SJCRH30 (cell line): ENCODE results near the gene DCAKD. TPM values are rescaled to one million over a fixed set of nuclear protein-coding genes. Genes with fewer than 3 reads are reported as not detected.

Experiments used
- DNase-seq, 2 experiments: peaks; one replicate each; pipeline ENCODE4 v3.0.0-alpha.2; 2015 to 2020
- H3K27ac ChIP-seq: fragments of 250-450 bp; sonication (Bioruptor Pico); 2 replicates; pipeline ENCODE4 v1.5.1; 2020; ENCODE audit warnings: mild to moderate bottlenecking, moderate library complexity
- H3K27me3 ChIP-seq: fragments of 250-450 bp; sonication (Bioruptor Pico); 2 replicates; pipeline ENCODE4 v1.5.1; 2020; ENCODE audit warnings: mild to moderate bottlenecking, moderate library complexity
- H3K36me3 ChIP-seq: fragments of 250-450 bp; sonication (Bioruptor Pico); 2 replicates; pipeline ENCODE4 v1.5.1; 2020; ENCODE audit warnings: mild to moderate bottlenecking, moderate library complexity
- H3K4me1 ChIP-seq: fragments of 250-450 bp; sonication (Bioruptor Pico); 2 replicates; pipeline ENCODE4 v1.5.1; 2020; ENCODE audit warnings: mild to moderate bottlenecking, moderate library complexity
- H3K4me3 ChIP-seq: fragments of 250-450 bp; sonication (Bioruptor Pico); 2 replicates; pipeline ENCODE4 v1.5.1; 2020; ENCODE audit warnings: mild to moderate bottlenecking, moderate library complexity
- H3K9me3 ChIP-seq: fragments of 250-450 bp; sonication (Bioruptor Pico); replicated peaks from 2 replicates; pipeline ENCODE4 v1.5.1; 2020; ENCODE audit warnings: mild to moderate bottlenecking, moderate library complexity
- total RNA-seq: library from RNA; depleted of rRNA; stranded (reverse); fragments of >200 nt; shearing (Covaris generic); gene quantifications from 2 replicates; pipeline ENCODE4 v1.2.3, GENCODE V29; 2014

Gene DCAKD
- total RNA-seq, 1 experiment from 2014 or later, result 45.1 TPM

DNA sequence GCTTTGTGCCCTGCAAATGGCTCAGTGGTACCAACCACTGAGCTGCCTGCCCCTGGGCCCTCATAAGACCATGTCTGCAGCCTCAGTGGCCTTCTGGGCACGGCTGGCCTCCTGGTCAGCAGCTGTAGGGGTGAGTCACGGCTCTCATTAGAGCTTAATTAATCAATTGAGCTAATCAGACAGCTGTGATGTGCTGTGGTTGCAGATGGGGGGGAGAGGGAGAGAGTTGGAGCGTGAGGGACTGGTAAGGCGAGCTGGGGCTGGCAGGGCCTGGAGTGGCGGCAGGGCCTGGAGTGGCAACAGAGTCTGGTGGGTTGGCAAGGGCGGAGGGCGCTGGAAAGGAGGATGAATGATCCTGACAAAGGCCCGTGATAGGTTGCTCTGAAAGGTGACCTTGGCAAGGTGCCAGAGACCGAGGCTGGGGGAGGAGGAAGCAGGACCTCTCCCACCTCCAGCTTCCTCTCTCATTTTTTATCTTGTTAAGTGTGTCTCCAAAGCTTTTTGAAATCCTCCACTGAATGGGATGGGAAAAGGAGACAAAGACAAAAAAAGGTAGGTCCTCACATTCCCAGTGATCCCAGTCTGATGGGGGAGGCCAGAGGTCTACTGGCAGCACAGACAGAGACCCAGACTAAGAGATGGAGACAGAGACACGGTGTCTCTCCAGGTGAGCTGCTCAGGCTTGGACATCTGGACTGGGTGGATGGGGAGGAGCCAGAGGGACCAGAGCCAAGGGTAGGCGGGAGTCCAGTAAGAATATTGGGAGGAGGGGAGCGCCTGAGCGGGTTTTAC lies 41.6 kb downstream of the DCAKD start:
- DNase-seq, result no peak
- Histone ChIP-seq H3K4me3 (no peak overlapping the region), H3K27me3 (0 out of 2 replicates have a peak, but pooled peaks cover 8% of the 10 kb centered on the region), H3K27ac (no peak overlapping the region), H3K9me3 (no peaks in the 10 kb centered on the region), H3K36me3 (no peaks in the 10 kb centered on the region), H3K4me1 (peaks cover 17% of the 10 kb centered on the region)

DNA sequence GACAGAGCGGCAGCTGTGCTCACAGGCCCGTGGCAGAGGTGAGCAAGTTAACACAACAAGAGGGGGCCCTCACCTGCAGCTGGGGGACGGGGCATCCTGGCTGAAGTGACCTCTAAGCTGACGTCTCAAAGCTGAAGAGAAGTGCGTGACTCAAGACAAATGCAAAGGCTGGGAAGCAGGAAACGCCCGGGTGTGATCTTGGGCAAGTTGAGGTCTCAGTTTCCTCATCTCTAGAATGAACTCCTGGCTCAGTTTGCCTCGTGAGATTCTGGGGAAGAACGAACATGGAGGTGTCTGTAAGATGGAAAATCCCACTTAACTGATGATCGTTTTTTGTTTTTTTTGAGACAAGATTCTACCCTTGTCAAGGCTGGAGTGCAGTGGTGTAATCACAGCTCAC lies 43.2 kb downstream of the DCAKD start:
- no peak for DNase-seq
- Histone ChIP-seq H3K27ac (no peak overlapping the region), H3K9me3 (no peaks in the 10 kb centered on the region), H3K27me3 (peaks cover 8% of the 10 kb centered on the region; the same call in 1 of the 2 replicates), H3K4me3 (no peak overlapping the region), H3K36me3 (no peaks in the 10 kb centered on the region), H3K4me1 (peaks cover 10% of the 10 kb centered on the region)

DNA sequence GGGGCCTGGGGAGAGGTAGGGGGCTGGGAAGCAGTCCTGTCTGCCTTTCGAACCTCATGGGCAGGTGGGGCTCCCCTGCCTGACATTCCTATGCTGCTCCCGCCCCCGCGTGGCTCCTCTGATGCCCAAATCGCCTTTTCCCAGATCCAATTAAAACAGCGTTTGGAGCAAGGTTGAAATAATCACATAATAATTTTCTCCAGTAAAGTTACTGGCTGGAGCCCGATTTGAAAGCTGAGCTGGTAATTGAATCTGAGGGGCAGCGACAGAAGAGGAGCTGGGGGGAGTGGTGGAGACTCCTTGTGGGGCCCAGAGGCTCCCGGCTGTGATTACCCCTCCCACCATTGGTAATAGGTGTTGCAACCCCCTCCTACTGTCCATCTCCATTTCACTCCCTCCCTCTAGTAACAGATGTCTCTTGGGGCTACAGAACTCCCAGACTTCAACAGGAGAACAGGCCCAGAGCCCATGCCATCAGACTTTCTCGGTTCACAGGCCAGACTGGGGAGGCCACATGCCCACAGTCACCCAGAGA lies 44.4 kb downstream of the DCAKD start:
- DNase-seq, result peak in 1 of 2 experiments; percentile 52
- peaks cover 3% of the 10 kb centered on the region; the same call in 1 of the 2 replicates for H3K4me1 ChIP-seq
- H3K36me3 ChIP-seq, result no peaks in the 10 kb centered on the region
- H3K27me3 ChIP-seq, result peaks cover 8% of the 10 kb centered on the region; the same call in 1 of the 2 replicates
- H3K4me3 ChIP-seq, result no peak overlapping the region
- no peaks in the 10 kb centered on the region for H3K9me3 ChIP-seq
- H3K27ac ChIP-seq, result no peak overlapping the region

GRCh38 chr17:45005700-45006099 lies 45.7 kb downstream of the DCAKD start:
- Histone ChIP-seq H3K36me3 (no peaks in the 10 kb centered on the region), H3K4me3 (no peak overlapping the region), H3K27me3 (peaks cover 8% of the 10 kb centered on the region; the same call in 1 of the 2 replicates), H3K9me3 (no peaks in the 10 kb centered on the region), H3K27ac (no peak overlapping the region), H3K4me1 (peaks cover 3% of the 10 kb centered on the region; the same call in 1 of the 2 replicates)
- DNase-seq, result no peak

DNA sequence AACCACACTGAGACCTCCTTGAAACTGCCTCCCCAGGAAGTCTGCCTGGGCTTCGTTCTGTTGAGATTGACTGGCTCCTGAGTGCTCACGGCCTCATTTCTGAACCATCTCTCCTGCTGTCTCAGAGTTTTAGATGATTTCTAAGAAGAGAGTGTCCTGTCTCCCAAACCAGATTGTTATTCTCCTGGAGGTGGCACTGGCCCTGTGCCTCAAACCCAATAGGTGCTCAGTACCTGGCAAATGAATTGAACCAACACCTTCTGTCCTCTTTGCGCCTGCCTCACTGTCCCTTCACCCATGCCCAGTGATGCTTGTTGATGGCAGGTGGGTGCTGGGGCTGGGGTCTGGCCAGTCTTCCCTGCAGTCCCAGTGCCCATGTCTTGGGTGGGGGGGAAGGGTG lies 47.0 kb downstream of the DCAKD start:
- Histone ChIP-seq H3K27me3 (peaks cover 8% of the 10 kb centered on the region; the same call in 1 of the 2 replicates), H3K9me3 (peaks cover 5% of the 10 kb centered on the region), H3K4me3 (no peak overlapping the region), H3K36me3 (no peaks in the 10 kb centered on the region), H3K27ac (no peak overlapping the region), H3K4me1 (peaks cover under 1% of the 10 kb centered on the region; the same call in 1 of the 2 replicates)
- DNase-seq, result no peak

DNA sequence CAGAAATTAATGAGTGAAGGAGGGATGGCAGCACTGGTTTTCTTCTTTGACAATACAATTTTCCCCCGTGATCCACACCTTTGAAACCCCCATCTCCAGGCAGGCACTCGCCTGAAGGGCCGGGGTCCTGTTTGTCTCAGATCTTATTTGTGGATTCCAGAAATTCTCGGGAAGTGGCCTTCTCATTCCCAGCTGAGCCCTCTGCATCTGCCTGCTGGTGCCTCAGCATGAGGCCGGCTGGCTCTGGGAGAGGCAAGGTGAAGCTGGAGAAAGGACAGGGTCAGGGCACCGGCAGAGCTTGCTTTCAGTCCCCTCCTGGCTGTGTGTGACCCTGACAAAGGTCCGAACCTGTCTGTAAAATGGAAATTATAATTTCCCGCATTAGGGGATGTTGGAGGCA lies 47.6 kb downstream of the DCAKD start:
- Histone ChIP-seq H3K4me3 (no peak overlapping the region), H3K36me3 (no peaks in the 10 kb centered on the region), H3K4me1 (no peaks in the 10 kb centered on the region; the same call in 1 of the 2 replicates)

GRCh38 chr17:45001310-45001709 lies 50.1 kb downstream of the DCAKD start:
- peaks cover 22% of the 10 kb centered on the region for H3K4me1 ChIP-seq
- no peak overlapping the region for H3K4me3 ChIP-seq
- H3K27me3 ChIP-seq, result no peaks in the 10 kb centered on the region; the same call in 1 of the 2 replicates
- no peak overlapping the region for H3K27ac ChIP-seq
- peaks cover 8% of the 10 kb centered on the region for H3K9me3 ChIP-seq
- no peak for DNase-seq
- H3K36me3 ChIP-seq, result no peaks in the 10 kb centered on the region

More for the DNA sequence above, 47.6 kb downstream of the DCAKD start:
- no peak overlapping the region for H3K27ac ChIP-seq
- no peak for DNase-seq
- H3K9me3 ChIP-seq, result peaks cover 8% of the 10 kb centered on the region
- H3K27me3 ChIP-seq, result peaks cover 8% of the 10 kb centered on the region; the same call in 1 of the 2 replicates

DNA sequence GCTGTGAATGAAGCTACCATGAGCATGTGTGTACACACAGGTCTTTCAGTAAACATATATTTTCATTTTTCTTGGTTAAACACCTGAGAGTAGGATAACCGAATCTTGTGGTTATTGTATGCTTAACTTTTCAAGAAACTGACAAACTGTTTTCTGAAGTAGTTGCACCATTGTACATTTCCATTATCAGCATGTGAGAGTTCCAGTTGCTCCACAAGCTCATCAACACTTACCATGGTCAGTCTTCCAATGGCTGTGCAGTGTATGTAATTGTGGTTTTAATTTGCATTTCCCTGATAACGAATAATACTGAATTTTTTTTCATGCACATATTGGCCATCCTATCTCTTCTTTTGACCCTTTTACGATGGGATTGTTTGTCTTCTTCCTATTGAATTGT lies 52.0 kb downstream of the DCAKD start:
- no peak overlapping the region for H3K27ac ChIP-seq
- no peaks in the 10 kb centered on the region; the same call in 1 of the 2 replicates for H3K27me3 ChIP-seq
- DNase-seq, result no peak
- peaks cover 32% of the 10 kb centered on the region for H3K4me1 ChIP-seq
- H3K36me3 ChIP-seq, result no peaks in the 10 kb centered on the region
- no peak overlapping the region for H3K4me3 ChIP-seq
- H3K9me3 ChIP-seq, result peaks cover 8% of the 10 kb centered on the region

DNA sequence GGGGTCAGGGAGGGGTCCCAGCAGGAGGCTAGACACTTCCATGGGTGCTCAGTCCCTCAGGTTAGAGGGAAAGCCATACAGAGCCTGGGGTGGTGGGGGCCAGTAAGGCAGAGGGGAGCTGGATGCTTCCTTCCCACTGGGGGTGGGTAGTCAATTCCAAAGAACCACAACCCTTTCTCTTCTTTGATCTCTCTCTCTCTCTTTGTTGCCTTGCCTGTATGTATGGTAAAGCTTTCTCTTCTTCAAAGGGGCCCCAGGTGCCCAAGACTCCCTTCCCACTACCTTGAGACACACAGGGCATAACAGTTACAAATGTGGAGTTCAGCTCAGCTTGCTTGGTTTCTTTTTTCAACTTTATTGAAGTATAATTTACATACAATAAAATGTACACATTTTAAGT lies 52.8 kb downstream of the DCAKD start:
- no peak overlapping the region for H3K4me3 ChIP-seq
- H3K4me1 ChIP-seq, result peaks cover 32% of the 10 kb centered on the region
- H3K9me3 ChIP-seq, result peaks cover 8% of the 10 kb centered on the region
- H3K27ac ChIP-seq, result no peak overlapping the region
- DNase-seq, result no peak
- no peaks in the 10 kb centered on the region; the same call in 1 of the 2 replicates for H3K27me3 ChIP-seq
- H3K36me3 ChIP-seq, result no peaks in the 10 kb centered on the region

DNA sequence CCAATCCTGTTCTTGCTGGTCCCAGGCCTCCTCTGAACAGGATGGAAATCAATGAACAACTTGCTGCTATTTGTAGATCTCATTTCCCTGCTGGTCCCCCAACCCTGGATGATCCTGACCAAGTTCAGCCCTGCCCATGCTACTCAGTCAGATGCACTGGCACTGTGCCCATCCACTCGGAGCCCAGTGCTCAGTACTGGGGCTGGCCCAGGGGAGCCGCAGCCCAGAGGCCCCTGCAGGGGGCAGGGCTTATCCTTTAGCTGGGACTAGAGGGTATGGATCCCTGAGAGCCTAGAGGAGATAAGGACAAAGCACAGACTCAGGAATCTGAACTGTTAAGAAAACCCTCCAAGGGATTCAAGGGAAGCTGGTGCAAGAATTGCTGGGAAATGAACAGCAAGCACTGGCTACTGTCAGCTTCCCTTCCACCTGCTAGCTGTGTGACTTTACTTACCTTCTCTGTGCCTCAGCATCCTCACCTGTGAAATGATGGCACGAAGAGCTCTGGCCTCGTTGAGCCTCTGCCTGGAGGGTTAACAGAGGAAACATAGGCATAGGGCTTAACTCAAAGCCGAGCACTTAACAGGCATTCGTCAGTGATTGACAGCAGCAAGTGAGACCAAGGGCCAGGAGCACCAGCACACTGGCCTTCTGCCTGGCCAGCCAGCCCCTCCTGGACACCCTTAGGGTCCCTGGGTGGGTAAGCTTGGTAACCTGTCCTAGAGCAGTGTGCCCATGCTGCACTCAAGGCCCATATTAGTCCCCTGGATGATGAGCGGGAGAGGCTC lies 53.5 kb downstream of the DCAKD start:
- Histone ChIP-seq H3K27ac (no peak overlapping the region), H3K4me1 (peaks cover 32% of the 10 kb centered on the region), H3K9me3 (peaks cover 8% of the 10 kb centered on the region), H3K36me3 (no peaks in the 10 kb centered on the region), H3K27me3 (no peaks in the 10 kb centered on the region), H3K4me3 (no peak overlapping the region)
- DNase-seq, result peak; percentile 84 to 92

DNA sequence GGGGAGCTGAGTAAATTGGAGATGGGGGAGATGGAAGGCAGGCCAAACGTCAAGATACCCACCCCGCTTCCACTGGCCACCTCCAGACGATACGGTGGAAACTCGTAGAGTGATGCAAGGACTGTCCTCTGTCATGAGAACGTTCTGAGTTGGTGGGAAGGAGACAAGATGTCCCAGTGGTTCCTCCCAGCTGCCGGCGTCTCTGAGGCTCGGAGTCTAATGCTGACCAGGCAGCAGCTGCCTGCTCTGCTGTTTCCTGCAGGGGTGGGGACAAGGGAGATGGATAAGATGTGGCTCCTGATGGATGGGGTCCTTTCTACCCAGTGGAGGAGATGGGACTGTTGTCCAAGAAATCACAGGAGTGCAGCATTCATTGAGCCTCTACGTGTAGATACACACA lies 55.1 kb downstream of the DCAKD start:
- 0 out of 2 replicates have a peak, but pooled peaks cover 3% of the 10 kb centered on the region for H3K27me3 ChIP-seq
- peak; percentile 34 to 54 for DNase-seq
- peaks cover 32% of the 10 kb centered on the region for H3K4me1 ChIP-seq
- peaks cover 8% of the 10 kb centered on the region for H3K9me3 ChIP-seq
- H3K27ac ChIP-seq, result no peak overlapping the region
- no peaks in the 10 kb centered on the region for H3K36me3 ChIP-seq
- H3K4me3 ChIP-seq, result no peak overlapping the region

DNA sequence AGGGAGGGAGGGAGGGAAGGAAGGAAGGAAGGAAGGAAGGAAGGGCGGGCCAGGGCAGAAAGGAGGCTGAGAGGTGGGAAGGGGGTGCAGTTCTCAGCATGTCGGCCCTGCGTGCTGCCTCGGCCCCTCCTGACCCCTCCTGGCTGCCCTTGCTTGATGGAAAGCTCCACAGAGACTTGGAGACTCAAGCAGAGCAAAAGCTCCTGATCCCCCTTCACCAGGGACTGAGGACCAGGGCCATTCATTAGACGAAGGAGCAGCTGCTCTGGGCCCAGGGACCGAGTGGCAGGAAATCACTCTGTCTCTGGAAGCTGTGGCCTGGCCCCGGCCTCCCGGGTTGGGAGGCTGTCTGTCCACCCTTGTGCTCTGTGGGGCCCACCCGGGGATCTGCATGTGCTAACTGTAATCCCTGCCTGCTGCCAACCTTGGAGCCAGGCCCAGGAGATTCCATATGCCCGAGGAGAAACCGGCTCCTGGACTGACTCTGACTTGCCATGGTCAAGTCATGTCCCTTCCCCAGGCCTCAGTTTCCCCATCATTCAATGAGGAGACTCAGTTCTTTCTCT lies 55.9 kb downstream of the DCAKD start:
- H3K9me3 ChIP-seq, result peaks cover 8% of the 10 kb centered on the region
- peaks cover 32% of the 10 kb centered on the region for H3K4me1 ChIP-seq
- H3K27me3 ChIP-seq, result 0 out of 2 replicates have a peak, but pooled peaks cover 3% of the 10 kb centered on the region
- no peak overlapping the region for H3K4me3 ChIP-seq
- H3K27ac ChIP-seq, result no peak overlapping the region
- peak; percentile 62 to 74 for DNase-seq
- H3K36me3 ChIP-seq, result no peaks in the 10 kb centered on the region

- no peaks in the 10 kb centered on the region for H3K36me3 ChIP-seq
These were observed 59.0 kb downstream of the DCAKD start for GRCh38 chr17:44992242-44992939.

DNA sequence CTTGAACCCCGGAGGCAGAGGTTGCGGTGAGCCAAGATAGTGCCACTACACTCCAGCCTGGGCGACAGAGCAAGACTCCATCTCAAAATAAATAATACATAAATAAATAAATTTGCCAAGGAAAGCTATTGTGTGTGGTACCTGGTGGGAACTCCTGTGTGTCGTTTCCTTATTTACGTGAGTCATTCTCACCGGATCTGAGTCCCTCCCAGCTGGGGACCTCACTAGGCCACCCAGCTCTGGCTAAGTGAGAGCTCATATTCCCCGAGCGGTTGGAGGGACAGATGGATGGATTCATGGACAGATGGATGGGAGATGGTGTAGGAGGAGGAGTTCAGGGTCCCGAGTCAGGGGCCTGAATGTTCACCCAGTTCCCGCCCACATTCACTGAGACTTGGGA lies 60.4 kb downstream of the DCAKD start:
- no peak for DNase-seq
- Histone ChIP-seq H3K4me1 (peaks cover 11% of the 10 kb centered on the region), H3K9me3 (no peaks in the 10 kb centered on the region), H3K4me3 (no peak overlapping the region), H3K36me3 (no peaks in the 10 kb centered on the region), H3K27ac (no peak overlapping the region), H3K27me3 (0 out of 2 replicates have a peak, but pooled peaks cover 3% of the 10 kb centered on the region)

More at GRCh38 chr17:44992242-44992939, 59.0 kb downstream of the DCAKD start:
- Histone ChIP-seq H3K27ac (no peak overlapping the region), H3K4me3 (no peak overlapping the region), H3K9me3 (no peaks in the 10 kb centered on the region), H3K4me1 (peaks cover 25% of the 10 kb centered on the region), H3K27me3 (0 out of 2 replicates have a peak, but pooled peaks cover 3% of the 10 kb centered on the region)
- no peak for DNase-seq
